ENCODE results near the gene ABHD14A.

DNA sequence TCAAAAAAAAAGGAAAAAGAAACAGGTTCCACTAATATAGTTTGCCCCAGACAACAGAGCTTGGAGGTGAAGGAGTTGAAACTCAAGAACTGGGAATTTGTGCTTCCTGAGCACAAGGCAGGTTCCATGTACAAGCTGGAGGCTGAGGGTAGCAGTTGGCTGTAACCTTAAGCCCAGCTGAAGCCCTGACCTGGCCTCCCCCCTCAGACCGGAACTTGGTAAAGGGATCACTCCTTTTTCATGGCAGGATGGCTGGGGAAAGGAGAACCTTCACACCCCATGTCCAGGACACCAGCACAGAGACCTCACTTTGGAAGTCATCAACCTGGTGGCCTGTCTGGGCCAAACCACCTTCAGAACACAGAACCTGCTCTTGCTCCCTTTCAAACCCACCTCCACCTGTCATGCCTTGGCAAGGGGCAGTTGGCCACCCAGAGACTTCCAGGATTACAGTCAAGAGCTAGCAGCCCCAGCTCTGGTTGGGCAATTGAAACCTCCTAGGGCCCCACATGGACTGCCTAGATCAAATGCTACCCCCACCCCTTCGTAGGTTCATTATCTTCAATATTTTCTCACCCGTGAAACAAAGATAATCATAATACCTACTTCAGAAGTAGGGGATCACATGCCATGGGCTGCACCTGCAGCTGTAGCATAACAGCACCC lies 17.3 kb downstream of the ABHD14A start:
- TF ChIP-seq, protein P1, sequence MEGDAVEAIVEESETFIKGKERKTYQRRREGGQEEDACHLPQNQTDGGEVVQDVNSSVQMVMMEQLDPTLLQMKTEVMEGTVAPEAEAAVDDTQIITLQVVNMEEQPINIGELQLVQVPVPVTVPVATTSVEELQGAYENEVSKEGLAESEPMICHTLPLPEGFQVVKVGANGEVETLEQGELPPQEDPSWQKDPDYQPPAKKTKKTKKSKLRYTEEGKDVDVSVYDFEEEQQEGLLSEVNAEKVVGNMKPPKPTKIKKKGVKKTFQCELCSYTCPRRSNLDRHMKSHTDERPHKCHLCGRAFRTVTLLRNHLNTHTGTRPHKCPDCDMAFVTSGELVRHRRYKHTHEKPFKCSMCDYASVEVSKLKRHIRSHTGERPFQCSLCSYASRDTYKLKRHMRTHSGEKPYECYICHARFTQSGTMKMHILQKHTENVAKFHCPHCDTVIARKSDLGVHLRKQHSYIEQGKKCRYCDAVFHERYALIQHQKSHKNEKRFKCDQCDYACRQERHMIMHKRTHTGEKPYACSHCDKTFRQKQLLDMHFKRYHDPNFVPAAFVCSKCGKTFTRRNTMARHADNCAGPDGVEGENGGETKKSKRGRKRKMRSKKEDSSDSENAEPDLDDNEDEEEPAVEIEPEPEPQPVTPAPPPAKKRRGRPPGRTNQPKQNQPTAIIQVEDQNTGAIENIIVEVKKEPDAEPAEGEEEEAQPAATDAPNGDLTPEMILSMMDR (IDR thresholded peaks at IDR 0.05; ENCODE audit: poor library complexity) = no peak
- TF ChIP-seq EZH2 (IDR thresholded peaks at IDR 0.05; ENCODE audit: borderline replicate concordance) (no peak), EZH2phosphoT487 (IDR thresholded peaks at IDR 0.05; ENCODE audit: low read depth, severe bottlenecking, unreplicated experiment) (no peak)

All from hepatocyte (in vitro differentiated cells).